Stimulated activated CD4-positive, alpha-beta T cell treated with anti-CD3 and anti-CD28 coated beads, Interleukin-4, amount 100 ng/mL, for 24 hours (primary cell): ENCODE data around the gene ESRRA.
A peak's percentile ranks its signal among the peaks of the same experiment; 100 is the strongest.
"Not testable (repeated sequence)": the region's sequence is repeated elsewhere in the genome, so short reads cannot be mapped to it uniquely, and the experiment has no call there.

Experiments used
- DNase-seq: peaks from one replicate; pipeline ENCODE4 v3.0.0-alpha.2; 2020

The ESRRA gene

DNA sequence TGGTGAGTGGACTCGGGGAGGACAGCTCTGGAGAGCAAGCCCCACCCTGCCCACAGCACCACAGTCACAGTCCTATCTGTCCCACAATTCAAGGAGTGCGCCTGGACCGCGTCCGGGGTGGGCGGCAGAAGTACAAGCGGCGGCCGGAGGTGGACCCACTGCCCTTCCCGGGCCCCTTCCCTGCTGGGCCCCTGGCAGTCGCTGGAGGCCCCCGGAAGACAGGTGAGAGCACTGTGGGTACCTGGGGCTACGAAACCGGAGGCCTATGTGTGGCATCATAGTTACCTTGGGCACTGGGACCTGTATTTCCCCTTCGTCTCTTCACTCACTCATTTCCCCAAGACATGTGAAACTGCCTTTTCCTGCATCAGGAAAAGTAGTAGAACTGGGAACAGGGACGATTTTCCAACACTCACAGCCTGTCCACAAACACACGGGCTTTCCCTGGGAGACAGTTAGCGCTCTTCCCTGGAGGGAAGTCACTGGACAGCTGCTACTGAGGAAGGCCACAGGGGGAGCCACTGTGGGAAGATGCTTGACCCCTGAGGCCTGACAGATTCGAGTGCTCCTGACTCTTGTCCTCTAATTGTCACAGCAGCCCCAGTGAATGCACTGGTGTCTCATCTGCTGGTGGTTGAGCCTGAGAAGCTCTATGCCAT is 9.0 kb downstream of the ESRRA start:
- no peak for DNase-seq

DNA sequence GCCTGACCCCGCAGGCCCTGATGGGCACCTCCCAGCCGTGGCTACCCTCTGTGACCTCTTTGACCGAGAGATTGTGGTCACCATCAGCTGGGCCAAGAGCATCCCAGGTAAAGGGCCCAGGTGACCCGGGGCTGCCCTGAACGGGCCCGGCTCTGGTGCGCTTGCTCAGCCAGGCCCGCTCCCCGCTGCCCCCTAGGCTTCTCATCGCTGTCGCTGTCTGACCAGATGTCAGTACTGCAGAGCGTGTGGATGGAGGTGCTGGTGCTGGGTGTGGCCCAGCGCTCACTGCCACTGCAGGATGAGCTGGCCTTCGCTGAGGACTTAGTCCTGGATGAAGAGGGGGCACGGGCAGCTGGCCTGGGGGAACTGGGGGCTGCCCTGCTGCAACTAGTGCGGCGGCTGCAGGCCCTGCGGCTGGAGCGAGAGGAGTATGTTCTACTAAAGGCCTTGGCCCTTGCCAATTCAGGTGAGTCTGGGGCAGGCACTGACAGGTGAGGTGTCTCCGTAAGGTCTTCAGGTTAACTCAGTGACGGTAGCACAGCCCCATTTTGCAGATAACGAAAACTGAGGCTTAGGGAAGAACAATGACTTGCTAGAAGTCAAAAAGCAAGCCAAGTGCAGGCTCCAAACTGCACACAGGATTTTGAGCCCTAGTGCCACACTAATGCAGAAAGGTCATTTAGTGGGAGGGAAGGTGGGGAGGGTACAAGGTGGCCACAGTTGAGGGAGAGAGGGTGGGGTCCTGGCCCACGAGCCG is 9.7 kb downstream of the ESRRA start:
- DNase-seq, result no peak

GRCh38 chr11:64315667-64316526 is 10.6 kb downstream of the ESRRA start:
- DNase-seq, result not testable (repeated sequence)

DNA sequence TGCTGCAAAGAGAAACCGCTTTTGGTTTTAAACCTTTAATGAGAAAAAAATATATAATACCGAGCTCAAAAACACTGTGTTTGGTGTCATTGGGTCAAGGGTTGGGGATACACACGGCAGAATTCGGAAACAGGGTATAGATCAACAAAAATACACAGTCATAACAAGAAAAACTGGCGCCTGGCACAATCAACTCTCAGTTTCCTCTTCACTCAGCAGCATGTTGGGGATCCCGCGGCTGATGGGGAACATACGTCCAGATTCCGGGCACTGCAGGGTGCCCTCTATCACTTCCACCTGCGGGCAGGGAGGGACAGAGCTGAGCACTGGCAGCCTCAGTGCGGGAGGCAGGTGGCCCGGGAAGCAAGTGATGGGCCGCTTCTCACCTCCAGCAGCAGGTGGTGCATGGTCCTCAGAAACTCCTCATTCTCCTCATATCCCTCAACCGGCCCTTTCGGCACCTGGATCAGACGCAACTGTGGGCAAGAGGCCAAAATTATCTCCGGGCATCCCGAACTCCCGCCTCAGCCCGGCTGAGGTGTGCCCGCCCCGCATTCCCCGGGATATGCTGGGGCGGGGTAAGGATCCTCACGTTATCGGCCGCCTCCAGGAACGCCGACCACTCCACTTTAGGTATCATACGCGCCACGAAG is 11.5 kb downstream of the ESRRA start:
- DNase-seq, result peak; percentile 39

GRCh38 chr11:64317325-64317960 is 12.1 kb downstream of the ESRRA start, which contains the start of gene TRMT112:
Gene TRMT112, minus strand, starts transcription at chr11:64317559. Its CDS starts 33 bp downstream, at chr11:64317526.
- peak; percentile 98 for DNase-seq

DNA sequence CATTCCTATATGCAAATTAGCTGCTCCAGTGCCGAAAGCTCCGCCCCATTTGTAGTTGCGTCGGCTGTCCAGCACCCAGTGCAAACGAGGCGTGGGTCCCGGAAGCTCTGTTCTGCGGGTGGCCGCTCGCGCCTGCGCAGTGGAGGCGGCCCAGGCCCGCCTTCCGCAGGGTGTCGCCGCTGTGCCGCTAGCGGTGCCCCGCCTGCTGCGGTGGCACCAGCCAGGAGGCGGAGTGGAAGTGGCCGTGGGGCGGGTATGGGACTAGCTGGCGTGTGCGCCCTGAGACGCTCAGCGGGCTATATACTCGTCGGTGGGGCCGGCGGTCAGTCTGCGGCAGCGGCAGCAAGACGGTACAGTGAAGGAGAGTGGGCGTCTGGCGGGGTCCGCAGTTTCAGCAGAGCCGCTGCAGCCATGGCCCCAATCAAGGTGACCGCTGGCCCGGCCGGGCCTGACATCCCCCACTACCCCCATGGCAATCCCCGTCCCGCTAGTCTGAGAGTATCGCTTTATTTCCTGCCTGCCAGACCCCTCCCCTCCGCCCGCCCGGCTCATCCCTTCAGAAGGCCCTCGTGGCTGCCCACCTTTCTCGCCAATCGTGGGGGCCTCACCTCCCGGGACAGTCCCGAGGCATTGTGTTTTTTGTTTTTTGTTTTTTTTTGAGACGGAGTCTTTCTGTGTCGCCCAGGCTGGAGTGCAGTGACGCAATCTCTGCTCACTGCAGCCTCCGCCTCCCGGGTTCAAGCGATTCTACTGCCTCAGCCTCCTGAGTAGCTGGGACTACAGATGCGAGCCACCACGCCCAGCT is 12.8 kb downstream of the ESRRA start, which contains the start of gene PRDX5:
Gene PRDX5 (plus strand): TSS at position 161 of the 805 bp plus-strand sequence. CDS start 95 bp downstream, at position 256.
- peak; percentile 95 for DNase-seq

- no peak for DNase-seq
Observed at GRCh38 chr11:64318766-64319761, 13.7 kb downstream of the ESRRA start.

GRCh38 chr11:64320556-64320955 is 15.2 kb downstream of the ESRRA start:
- no peak for DNase-seq

DNA sequence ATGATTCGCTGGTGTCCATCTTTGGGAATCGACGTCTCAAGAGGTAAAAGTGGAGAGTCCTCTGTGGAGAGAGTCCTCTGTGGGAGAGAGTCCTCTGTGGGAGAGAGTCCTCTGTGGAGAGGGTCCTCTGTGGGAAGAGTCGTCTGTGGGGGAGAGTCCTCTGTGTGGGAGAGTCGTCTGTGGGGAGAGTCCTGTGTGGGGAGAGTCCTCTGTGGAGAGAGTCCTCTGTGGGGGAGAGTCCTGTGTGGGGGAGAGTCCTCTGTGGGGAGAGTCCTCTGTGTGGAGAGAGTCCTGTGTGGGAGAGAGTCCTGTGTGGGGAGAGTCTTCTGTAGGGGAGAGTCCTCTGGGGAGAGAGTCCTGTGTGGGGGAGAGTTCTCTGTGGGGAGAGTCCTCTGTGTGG is 15.7 kb downstream of the ESRRA start:
- no peak for DNase-seq

GRCh38 chr11:64321533-64321932 is 16.2 kb downstream of the ESRRA start:
- DNase-seq, result no peak

- no peak for DNase-seq
Observed at GRCh38 chr11:64322925-64323260, 17.6 kb downstream of the ESRRA start.

DNA sequence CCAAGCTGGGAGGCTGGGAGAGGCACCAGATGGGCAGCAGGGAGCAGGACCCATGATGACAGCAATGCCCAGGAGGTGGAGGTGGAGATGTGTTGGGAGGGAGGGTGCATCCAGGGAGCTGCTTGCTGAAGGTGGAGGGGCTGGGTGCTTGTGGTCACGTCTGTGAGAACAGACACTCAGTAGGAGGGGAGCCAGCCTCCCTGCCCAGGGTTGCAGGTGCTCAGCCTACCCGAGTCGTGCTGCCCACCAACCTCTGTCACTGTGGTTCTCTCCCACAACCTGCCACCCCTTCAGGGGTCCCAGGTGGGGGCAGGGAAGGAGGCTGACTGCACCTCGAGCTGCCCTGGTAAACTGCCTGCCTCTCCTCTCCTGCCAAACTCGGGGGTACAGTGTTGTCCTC is 18.0 kb downstream of the ESRRA start:
- no peak for DNase-seq

- DNase-seq, result not testable (repeated sequence)
Observed at GRCh38 chr11:64323984-64324383, 18.7 kb downstream of the ESRRA start.

GRCh38 chr11:64324692-64325469 is 19.6 kb downstream of the ESRRA start:
- DNase-seq, result no peak

DNA sequence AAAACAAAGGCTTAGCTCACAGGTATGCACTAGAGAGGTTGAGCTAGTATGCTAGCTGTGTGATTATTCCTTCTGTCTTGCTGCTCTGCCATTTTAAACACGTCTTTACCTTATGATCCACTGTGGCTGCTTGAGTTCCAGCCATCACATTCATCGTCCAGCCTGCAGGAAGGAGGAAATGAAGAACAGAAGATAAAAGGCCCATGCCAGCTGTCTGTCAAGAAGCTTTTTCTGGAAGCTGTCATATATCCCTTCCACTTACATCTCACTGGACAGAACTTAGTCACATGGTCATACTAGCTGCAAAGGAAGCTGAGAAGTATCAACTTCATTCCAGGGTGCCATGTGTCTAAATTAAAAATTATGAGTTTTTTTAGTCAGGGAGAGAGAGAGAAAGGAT is 22.1 kb downstream of the ESRRA start:
- DNase-seq, result no peak

GRCh38 chr11:64327993-64328392 is 22.7 kb downstream of the ESRRA start:
- DNase-seq, result no peak

DNA sequence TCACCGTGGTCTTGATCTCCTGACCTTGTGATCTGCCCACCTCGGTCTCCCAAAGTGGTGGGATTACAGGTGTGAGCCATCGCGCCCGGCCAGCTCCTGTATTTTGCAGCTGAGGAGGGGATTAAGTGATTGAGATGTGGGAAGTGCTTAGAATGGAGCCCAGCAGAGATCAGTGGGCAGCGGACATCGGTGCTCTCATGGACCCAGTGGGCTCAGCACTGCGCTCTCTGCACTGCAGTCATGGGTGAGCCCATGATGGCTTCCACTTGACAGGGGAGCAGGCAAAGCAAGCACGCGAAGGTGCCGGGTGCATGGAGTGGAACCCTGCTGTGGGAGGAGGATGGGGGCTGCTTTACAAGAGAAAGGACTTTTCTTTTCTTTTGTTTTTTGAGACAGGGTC is 25.6 kb downstream of the ESRRA start:
- DNase-seq, result no peak

DNA sequence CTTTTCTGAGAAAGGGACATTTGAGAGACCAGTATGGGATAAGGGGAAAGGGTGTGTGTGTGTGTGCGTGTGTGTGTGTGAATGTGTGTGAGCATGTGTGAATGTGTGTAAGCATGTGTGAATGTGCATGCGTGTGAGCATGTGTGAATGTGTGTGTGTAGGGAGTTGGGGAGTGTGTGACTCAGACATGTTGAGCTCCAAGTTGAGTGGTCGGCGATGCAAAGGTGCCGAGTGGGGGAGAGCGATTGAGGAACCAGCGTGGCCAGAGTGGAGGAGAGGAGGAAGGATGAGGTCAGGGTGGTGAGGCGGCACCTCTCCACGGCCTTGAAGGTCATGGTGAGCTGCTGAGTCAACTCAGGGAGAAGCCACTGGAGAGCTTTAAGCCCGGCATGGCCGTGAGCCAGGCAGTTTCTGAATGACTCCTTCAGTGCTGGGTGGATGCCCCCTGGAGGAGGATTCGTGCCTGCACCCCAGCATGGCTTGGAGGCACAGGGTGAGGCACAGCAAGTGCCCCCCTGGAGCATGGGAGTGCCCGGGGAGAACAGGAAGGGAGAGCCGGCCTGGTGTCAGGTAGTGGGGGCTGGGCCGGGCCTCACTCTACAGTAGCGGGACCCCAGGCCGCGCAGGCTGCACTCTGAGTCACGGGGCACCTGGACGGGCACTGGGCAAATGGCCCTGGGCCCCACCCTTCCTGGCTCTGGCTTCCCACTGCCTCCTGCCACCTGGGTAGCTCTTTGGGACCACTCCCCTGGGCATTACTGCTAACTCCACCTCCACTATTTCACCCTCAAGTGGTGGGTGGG is 26.4 kb downstream of the ESRRA start:
- peak; percentile 71 for DNase-seq

DNA sequence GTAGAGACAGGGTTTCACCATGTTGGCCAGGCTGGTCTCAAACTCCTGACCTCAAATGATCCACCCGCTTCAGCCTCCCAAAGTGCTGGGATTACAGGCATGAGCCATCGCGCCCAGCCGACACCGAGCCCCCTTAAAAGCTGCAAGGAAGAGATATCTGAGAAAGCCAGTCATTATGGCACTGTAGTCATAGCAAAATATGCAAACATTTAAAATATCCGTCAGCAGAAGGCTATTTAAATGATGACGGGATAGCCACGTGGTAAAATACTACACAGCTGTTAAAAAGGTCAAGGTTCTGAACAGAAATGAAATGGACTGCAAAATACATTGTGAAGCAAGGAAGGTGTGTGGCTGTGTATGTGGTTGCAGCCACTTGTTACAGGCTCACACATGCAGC is 28.2 kb downstream of the ESRRA start:
- DNase-seq, result no peak
